ENCODE results near the gene TTLL11.

Gene TTLL11

DNA sequence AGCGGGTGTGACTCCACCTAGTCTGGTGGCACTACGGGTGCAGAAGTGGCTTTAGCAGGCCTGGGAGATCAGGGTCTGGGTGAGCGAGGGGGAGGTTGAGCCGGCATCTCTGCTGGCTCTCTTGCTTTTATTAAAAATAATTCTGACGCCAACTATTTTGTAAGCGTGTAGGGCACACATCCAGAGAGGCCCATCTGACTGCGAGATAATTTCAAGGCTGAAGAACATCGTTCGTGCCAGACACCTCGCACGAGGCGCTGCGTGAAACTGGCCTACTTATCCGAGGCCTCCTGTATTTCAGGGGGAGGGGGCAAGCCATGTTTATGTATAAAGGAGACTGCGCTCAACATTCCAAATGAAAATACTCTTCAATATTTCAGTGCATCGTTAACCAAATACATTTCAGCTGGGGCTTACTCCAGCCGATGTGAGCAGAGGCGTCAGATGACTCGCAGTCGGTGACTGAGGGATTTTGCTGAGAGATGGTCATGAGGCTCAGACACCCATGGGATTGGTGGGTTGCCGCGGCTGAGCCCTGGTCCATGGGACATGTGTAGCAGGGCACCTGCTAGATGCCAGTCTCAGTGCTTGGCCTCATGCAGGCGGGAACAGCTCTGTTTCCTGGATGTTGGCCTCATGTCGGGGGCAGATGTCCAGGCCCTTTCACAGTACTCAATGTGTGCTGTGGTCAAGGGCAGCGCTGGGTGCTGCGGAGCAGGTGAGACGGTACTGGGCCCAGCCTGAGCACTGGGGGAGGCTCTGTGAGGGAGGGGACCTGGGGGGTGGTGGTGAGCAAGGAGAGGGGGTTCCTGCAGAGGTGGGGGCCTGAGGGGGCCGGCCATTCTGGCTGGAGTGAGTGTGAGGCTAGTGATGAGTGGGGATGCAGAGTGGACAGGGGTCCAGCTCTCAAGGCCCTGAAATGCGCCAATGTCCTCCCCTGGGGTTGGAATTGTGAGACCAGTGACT, 240.2 kb downstream of the TTLL11 start:
- no peak for DNase-seq (ENCODE audit: low spot score)

DNA sequence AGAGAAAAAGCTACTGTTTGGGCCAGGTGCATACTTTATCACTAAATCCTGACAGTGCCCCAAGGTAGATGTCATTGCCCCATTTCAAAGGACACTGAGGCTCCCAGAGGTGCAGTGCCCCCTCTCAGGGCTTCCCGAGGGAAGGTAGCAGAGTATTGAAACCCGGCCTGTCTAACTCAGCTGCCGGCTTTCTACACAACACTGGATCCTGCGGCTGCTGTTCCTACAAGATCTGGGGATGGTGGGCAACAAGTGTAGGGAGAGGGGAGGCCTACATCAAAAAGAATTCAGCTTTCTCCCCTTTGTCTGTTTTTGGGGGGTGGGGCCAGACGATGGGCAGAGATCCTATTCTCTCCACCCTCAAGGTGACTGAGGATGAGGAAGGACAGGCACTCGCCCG, 240.9 kb downstream of the TTLL11 start:
- no peak for DNase-seq (ENCODE audit: low spot score)

DNA sequence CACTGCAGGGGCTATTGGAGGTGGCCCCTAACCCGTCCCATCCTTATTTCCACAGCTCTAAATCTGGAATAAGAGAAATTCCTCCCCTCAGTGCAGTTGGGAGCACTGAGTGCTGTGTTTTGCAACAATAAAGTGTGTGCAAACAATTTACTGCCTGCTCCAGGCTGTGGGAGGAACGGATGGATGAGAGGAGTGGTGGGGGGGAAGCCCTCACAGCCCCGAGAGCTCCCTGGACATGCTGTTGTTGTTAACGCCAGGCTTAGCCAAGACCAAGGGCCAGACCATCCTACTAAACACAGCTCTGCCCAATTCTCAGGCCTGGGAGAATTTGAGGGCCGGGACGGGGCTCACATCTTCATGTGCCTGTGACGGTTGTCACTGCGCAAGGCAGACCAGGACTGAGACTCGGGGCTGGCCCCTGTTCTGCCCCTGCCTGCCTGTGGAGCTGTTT, 241.4 kb downstream of the TTLL11 start:
- no peak for DNase-seq (ENCODE audit: low spot score)

DNA sequence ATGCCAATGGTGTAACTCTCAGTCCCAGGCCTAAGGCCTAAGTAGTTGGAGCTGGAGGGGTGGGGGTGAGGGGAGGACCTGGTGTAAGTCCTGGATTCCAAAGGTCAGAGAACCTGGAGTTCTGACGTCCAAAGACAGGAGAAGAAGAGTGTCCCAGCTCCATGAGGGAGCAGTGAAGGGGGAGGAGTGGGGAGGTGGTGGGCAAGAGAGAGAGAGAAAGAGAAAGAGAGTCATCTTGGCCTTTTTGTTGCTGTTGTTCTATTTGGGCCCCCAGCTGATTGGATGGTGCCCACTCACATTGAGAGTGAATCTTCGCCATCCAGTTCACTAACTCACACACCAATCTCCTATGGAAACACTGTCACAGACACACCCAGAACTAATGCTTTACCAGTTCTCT, 242.7 kb downstream of the TTLL11 start:
- DNase-seq (ENCODE audit: low spot score): no peak

DNA sequence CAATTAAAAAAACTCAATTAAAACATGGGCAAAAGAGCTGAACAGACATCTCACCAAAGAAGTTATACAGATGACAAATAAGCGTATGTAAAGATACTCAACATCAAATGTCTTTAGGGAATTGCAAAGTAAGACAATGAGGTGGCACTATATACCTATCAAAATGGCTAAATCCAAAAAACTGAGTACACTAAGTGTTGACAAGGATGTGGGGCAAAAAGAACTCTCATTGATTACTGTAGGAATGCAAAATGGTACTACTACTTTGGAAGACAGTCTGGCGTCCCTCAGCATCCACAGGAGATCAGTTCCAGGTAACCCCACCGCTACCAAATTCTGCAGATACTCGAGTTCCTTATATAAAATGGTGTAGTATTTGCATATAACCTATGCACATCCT, 243.6 kb downstream of the TTLL11 start:
- no peak for DNase-seq (ENCODE audit: low spot score)

DNA sequence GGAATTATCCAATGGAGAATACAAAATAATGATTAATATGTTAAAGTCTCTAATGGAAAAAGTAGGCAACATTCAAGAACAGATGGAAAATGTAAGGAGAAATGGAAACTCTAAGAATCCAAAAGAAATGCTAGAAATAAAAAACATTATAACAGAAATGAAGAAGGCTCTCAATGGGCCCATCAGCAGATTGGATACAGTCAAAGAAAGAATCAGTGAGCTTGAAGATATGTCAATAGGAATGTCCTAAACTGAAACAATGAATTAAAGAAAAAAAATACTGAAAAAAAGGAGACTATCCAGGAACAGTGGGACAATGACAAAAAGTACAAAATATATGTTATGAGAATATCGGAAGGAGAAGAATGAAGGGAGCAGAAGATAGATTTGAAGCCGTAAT, 248.5 kb downstream of the TTLL11 start:
- no peak for DNase-seq (ENCODE audit: low spot score)

DNA sequence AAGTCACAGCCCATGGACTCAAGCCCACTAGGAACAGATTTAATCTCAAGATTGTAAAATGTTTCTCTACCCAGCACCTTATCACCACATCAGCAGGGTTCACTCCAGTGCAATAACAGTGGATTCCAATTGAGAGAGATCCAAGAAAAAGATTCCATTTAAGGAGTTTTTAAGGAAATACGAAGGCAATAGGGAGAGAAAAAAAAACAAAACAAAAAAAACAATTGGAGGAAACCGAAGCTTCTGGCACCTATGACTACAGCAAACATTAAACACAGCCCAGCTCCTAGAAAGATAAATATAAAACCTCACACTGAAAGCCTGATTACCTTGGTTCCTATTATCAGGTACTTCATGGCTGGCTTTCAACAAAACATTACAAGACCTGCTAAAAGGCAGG, 249.0 kb downstream of the TTLL11 start:
- DNase-seq (ENCODE audit: low spot score): no peak

DNA sequence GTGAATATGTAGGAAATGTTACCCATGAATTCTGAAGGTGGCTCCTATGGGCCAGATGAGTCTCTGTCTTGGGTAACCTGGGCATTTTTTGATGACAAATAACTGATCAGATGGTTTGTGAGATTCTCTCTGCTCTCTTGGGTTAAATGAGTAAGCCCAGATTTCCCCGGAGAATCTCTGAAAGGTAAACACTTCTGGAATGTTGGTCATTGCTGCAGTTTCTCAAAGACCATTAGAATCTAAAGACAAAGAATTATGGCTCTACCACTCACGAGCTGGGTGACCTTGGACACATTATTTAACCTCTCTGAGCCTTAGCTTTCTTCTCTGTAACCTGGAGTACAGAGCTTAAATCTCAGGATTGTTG, 250.5 kb downstream of the TTLL11 start:
- no peak for DNase-seq (ENCODE audit: low spot score)

DNA sequence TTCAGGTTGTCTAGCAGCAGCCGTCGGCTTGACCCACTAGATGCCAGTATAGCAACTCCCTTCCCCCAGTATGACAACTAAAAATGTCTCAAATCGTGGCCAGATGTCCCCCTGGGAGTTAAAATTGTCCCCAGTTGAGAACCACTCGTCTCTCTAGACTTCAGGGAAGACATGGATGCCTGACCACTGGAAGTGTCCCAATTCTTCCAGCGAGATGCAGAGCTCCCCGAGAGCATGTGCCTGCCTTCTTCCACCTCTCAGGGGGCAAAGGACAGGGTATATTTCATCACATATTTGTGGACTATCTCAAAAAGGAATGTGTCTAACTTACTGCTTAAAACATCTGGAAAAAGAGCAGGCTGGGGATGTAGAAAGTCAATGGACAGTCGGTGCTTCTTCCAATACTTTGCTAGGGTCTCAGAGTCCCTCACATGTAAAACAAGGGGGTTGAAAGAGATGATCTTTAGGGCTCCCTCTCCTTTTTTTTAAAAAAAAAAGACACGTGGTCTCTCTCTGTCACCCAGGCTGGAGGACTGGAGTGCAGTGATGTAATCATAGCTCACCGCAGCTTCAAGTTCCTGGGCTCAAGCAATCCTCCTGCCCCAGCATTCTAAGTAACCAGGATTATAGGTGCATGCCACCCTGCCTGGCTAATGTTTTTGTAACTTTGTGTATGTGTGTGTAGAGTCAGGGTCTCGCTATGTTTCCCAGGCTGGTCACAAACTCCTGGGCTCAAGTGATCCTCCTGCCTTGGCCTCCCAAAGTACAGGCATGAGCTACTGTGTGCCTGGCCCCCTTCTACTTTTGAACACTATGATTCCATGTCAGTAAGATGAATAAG, 251.1 kb downstream of the TTLL11 start:
- no peak for DNase-seq (ENCODE audit: low spot score)

DNA sequence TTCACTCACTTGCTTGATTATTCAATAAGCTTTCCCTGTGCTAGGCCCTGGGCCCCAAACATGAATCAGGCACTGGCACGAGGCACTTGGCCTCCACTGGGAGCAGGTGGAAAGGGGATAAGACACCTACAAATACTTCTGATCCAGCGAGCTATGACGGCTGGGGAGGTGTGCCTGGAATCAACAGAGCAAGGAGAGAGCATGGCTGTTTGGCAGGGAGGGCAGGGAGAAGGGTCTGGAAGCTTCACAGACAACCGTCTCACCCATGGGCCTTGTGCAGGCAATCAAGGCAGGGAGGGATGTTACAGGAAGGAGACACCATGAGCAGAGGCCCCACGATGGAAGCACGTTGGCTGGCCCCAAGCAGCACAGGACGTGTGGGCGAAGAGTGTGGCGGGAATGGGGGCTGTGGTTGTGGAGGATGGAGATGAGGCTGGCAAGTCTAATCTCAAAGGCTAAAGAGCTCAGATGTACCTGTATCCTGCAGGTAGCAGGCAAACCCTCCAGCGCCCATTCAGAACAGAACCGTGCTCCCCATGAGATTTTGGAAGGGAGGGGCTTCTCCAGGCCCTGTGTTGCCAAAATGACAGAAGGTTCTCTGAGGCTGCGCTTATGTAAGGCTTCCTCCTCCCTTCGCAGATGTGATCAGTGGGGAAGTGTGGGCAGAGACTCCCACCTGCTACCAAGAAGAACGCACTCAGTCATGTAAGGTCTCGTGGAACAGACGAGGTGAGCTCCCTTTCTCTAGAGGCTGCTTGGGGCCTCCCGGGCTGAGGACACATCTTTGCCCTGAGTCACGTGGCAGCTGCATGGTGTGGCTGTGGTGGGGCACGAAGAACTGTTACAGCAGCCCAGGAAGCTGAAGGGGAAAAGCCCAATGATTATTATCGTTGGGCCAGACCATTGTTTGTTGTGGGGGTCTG, 252.0 kb downstream of the TTLL11 start:
- DNase-seq (ENCODE audit: low spot score): no peak

DNA sequence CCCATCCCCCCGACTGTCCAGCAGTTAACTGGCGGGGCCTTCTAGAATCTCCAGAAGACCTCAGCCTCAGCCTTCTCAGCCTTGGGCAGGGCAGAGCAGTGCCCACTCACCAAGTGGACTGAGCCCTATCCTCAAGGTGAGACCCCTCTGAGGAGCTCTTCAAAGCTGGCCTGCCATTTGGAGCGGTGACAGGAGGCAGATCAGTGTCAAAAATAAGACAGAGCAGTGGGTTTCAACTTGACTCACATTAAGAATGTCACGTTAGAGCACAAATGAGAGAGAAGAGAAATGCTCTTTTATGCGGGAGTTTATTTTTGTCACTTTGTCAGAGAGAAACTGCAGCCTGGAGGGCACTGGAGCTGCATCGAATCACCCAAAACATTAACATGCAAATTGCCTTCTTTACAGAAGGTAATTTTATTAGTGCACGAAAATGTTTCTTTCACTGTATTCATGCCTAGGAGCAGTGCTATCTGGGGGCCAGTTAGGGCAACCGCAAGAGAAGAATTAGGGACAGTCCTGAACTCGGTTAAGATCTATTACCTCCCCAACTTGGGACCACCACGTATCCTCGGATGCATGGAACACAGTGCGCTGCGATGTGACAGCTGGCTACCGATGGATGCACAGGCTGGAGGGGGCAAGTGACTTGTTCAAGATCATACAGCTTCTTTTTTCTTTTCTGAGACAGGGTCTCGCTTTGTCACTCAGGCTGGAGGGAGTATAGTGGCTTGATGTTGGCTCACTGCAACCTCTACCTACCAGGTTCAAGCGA, 253.2 kb downstream of the TTLL11 start:
- no peak for DNase-seq (ENCODE audit: low spot score)

DNA sequence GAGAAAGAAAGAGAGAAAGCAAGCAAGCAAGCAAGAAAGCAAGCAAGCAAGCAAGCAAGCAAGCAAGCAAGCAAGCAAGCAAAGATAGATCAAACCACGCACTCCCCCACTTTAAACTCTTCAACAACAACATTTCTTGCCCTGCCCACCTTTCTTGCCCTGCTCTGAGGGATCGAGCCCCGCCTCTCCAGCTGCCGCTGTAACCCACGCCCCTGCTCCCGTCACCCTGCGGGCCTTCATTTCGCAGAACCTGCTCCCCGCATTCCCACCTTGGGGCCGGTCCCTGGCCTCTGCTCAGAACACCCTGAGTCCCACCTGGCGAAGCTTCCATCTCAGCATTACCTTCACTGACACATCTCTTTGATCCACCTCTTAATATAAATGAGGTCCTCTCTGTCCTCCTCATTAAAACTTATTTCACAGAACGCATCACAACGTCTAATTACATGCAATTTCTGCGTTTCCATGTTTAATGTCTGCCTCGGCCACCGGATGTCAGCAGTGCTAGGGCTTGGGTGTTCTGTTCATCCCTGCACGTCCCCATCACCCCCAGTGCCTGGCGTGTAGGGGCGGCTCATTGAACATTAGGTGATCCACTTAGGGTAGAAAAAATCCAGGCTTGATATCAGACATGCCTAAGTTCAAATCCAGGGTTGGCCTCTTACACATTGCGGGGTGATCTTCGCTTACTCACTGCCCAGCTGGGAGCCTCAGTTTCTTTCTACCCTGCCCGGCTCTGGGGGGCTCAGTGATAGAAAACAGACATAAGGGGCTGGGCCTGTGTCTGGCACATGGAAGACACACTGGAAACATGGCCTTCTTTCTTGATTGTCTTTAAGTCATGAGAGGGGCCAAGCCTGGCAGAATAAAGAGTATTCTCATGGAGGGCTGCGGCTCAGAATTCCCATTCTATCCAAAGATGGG, 254.1 kb downstream of the TTLL11 start:
- no peak for DNase-seq (ENCODE audit: low spot score)

DNA sequence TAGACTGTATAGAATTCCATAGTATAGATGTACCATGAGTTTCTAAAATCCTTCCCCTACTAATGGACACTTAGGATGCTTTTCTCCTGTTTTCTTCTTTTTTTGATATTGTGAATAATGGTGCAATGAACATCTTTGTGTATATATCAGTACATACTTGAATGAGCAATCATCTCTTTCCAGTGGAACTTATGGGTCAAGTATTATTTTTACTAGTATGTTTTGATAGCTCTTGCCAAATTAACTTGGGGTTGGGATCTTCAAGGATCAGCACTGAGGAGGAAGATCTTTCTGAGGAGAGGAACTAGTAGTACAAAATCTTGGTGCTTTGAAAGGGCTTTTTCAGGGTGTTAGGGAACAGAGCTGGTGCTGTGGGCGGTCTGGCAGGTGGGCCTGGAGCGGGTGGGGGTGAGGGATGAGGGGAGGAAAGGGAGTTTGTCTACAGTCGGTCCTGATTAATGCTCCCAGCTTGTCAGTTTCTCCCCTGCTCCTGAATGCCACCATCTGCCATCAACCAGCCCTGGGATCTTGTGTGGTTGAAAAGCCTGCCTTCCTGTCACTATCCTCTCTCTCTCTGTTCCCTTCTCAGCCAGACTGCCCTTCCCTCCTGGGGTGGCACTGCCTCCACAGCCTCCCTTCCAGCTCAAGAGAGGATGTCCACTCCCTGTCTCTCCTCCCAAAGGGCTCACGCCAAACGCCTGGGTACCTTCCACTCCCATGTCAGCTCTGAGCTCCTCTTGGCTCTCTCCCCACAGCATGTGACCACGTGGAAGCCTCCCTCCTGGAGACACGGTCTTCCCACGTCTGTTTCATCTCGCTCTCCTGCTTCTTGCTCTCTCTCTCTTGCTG, 255.8 kb downstream of the TTLL11 start:
- DNase-seq (ENCODE audit: low spot score): no peak

DNA sequence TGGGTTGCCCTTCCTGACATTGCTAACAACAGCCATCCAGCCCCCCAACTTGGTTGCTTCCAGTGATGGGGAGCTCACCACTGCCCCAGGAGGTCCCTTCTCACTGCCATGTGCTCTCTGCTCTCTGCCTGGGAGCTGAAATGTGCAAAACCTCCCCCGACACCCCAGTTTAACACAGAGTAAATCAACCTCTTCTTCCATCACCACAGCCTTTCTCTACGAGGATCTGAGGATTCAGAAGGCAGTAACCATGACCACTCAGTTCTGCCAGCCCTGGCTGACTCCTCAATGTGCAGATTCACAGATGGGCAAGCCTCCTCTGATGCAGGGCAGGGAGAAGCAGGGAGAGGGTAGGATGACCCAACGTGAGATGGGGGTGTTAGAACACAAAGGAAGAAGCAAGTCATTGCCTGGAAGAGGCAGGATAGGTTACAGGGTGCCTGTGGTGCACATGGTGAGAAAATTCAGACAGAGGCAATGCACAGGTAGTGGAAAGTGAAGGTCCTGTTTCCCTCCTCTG, 256.7 kb downstream of the TTLL11 start:
- no peak for DNase-seq (ENCODE audit: low spot score)

DNA sequence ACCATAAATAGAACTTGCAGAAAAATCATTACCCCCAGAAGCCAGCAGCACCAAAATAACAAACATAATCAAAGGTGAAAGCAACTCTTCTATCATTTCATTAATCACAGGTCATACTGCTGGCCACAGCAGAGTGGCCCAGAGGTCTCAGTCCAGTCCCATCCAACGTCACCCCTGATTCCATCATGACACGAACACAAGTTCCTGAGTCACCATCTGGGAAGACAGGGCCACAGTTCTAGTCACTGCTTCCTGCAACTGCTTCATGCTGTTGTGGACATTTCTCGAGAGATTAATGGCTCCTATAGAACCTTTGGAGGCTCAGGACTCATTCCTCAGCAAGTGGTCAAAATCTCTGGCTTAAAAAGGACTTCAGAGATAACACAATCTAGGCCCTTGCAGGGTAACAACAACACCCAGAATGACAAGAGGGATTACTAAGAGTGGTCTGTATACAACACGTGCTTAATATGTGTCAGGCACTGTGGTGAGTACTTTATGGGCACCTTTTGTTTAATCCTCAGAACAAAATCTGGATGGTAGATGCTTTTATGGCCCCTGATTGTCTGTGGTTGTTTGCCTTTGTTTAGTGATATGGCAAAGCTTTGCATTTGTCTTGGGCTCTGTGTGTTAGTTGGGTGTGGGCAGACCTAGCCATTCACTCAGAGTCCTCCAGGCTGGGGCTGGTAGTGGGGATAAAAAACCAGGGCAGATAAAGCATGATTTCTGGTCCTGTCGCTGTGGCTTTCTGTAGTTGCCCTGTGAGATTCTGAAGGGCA, 257.3 kb downstream of the TTLL11 start:
- no peak for DNase-seq (ENCODE audit: low spot score)

DNA sequence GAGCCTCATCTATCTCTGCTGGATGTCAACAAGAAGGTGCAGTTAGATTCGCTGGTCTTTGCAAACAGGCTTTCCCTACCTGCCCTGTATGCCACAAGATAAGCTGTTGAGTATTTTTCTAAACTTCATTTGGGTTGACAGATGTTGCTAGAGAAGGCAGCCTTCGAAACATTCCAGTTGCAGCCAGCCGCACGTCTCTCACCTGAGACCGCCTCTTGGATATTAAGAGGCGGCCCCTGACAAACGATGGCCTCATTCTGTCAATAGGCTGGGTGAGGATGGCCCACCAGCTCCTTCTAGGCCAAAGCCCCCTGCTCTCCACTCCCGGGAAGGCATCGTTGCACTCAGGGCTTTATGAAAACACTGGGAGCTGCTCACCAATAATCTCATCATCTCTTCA, 260.0 kb downstream of the TTLL11 start:
- DNase-seq (ENCODE audit: low spot score): no peak

DNA sequence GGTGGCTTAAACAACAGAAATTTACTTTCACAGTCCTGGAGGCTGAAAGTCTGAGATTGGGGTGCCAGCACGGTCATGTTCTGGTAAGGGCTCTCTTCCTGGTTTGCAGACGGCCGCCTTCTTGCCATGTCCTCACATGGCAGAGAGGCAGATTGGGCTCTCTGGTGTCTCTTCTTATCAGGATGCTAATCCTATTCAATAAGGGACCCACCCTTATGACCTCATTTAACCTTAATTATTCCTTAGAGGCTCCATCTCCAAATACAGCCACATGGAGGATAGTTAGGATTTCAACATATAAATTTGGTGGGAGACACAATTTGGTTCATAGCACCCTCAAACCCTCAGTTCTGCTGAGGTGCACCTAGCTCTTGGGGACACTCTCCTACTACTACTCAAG, 261.2 kb downstream of the TTLL11 start:
- DNase-seq (ENCODE audit: low spot score): no peak

Measured in globus pallidus (tissue), 1 donor.